COR-L47 (cell line): Measurements from ENCODE around the gene LST1.

Source experiments
- DNase-seq: peaks from one replicate; lab custom pipeline; 2025; lab: John Stamatoyannopoulos, UW

Gene LST1

GRCh38 chr6:31559958-31560696 lies 25.9 kb upstream of the LST1 start:
- DNase-seq, result no peak

- DNase-seq, result no peak
These were observed 25.4 kb upstream of the LST1 start for GRCh38 chr6:31560697-31561058.

- DNase-seq, result no peak
These were observed 18.3 kb upstream of the LST1 start for GRCh38 chr6:31567531-31568370.

- DNase-seq, result no peak
These were observed 17.5 kb upstream of the LST1 start for GRCh38 chr6:31568537-31568961.

- DNase-seq, result no peak
These were observed 16.1 kb upstream of the LST1 start for GRCh38 chr6:31569861-31570536.

GRCh38 chr6:31572041-31572911 lies 13.8 kb upstream of the LST1 start, which contains the start of gene LTA:
TSS of gene LTA (plus strand) at chr6:31572289. CDS start at chr6:31572743, 454 bp downstream.
- DNase-seq, result no peak

- no peak for DNase-seq
These were observed 12.6 kb upstream of the LST1 start for GRCh38 chr6:31573239-31574105.

- DNase-seq, result no peak
These were observed 11.7 kb upstream of the LST1 start for GRCh38 chr6:31574106-31575061.

GRCh38 chr6:31575335-31575901 lies 10.7 kb upstream of the LST1 start, which contains the start of gene TNF:
TSS of gene TNF (plus strand) at chr6:31575565. CDS start at chr6:31575742, 177 bp downstream.
- DNase-seq, result no peak

- DNase-seq, result no peak
These were observed 10.0 kb upstream of the LST1 start for GRCh38 chr6:31575952-31576685.

- DNase-seq, result no peak
These were observed 9.0 kb upstream of the LST1 start for GRCh38 chr6:31576897-31577578.

- no peak for DNase-seq
These were observed 8.5 kb upstream of the LST1 start for GRCh38 chr6:31577579-31577966.

- no peak for DNase-seq
These were observed 7.6 kb upstream of the LST1 start for GRCh38 chr6:31578184-31579118.

GRCh38 chr6:31579119-31579505 lies 7.0 kb upstream of the LST1 start:
- DNase-seq, result no peak

GRCh38 chr6:31579546-31580437 lies 6.3 kb upstream of the LST1 start:
- no peak for DNase-seq

- DNase-seq, result no peak
These were observed 5.7 kb upstream of the LST1 start for GRCh38 chr6:31580438-31580740.
